ENCODE data around the gene LYPD6B. TPM values are rescaled to one million over a fixed set of nuclear protein-coding genes. Genes with fewer than 3 reads are reported as not detected.

The LYPD6B gene
- total RNA-seq, 1 experiment from 2014 or later, result 2.0 TPM

DNA sequence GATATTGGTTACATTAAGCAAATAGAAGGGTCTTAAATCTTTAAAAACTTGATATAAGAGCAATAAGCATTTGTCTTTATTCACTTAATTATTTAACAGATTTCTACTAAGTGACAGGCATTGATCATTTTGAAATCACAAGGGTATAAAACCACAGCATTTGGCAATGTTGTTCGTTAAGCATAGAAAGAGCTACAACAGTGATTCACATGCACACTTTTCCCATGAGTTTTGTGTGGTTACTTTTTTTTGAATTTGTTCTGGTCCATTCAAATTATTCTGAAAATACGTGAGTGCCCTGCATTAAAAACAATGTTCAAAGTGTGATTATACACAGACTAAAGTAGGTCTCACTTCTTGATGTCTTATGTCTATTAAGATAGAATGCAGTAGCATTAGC is 52.2 kb downstream of the LYPD6B start:
- Mint-ChIP-seq H3K9me3 (no peaks in the 10 kb centered on the region), H3K4me3 (no peak overlapping the region), H3K4me1 (peaks cover 0 to 2% of the 10 kb centered on the region in 2 experiments; a peak in 1 of 4 replicates), H3K27ac (no peak overlapping the region), H3K36me3 (ENCODE audit: insufficient read depth in 1 of 3, low read depth in 3 of 3) (no peaks in the 10 kb centered on the region; a peak in 1 of 7 replicates), H3K27me3 (ENCODE audit: low read depth) (peaks cover 5% of the 10 kb centered on the region)
- no CpG with 5 or more reads among the region's 2 CpGs for WGBS (ENCODE audit: extremely low coverage, insufficient read length, low lambda C conversion rate)
- H4K8ac ChIP-seq (replicated peaks; ENCODE audit: insufficient read length, low read depth, low read length), result no peak overlapping the region
- H3K4me1 ChIP-seq (ENCODE audit: insufficient read depth, low read length), result no peaks in the 10 kb centered on the region
- no peak overlapping the region for H3K9ac ChIP-seq (ENCODE audit: extremely low read depth, insufficient read length, low read length)
- no peak overlapping the region for H4K91ac ChIP-seq (ENCODE audit: insufficient read length, low read depth, low read length)
- H4K20me1 ChIP-seq (ENCODE audit: control insufficient read depth, insufficient read depth, insufficient read length), result no peaks in the 10 kb centered on the region
- H3K9me3 ChIP-seq (ENCODE audit: control insufficient read depth, low read depth, low read length), result no peaks in the 10 kb centered on the region
- DNase-seq, result no peak
- H2AK5ac ChIP-seq (ENCODE audit: insufficient read length, low read length), result no peak overlapping the region
- no peak overlapping the region for H3K23ac ChIP-seq (ENCODE audit: insufficient read length, low read depth, low read length)
- no peak overlapping the region for H2AFZ ChIP-seq (ENCODE audit: low read length)
- no peak overlapping the region for H3K27ac ChIP-seq (ENCODE audit: insufficient read length, low read depth, low read length)
- H3K27me3 ChIP-seq (ENCODE audit: insufficient read depth, low read length), result no peaks in the 10 kb centered on the region
- no peak overlapping the region for H3T11ph ChIP-seq (ENCODE audit: low read length)
- H3K79me1 ChIP-seq (ENCODE audit: insufficient read depth, low read depth, low read length, poor library complexity, severe bottlenecking), result no peaks in the 10 kb centered on the region
- H4K5ac ChIP-seq (ENCODE audit: insufficient read length, low read depth, low read length), result no peak overlapping the region
- no peaks in the 10 kb centered on the region for H3K79me2 ChIP-seq (ENCODE audit: insufficient read depth, low read length)
- H2BK5ac ChIP-seq (ENCODE audit: insufficient read length, low read length), result no peak overlapping the region
- no peak overlapping the region for H3K4me2 ChIP-seq (ENCODE audit: insufficient read depth, insufficient read length, low read length)
- no peak overlapping the region for H3K18ac ChIP-seq (ENCODE audit: insufficient read length, low read depth, low read length)
- TF ChIP-seq, protein P1, sequence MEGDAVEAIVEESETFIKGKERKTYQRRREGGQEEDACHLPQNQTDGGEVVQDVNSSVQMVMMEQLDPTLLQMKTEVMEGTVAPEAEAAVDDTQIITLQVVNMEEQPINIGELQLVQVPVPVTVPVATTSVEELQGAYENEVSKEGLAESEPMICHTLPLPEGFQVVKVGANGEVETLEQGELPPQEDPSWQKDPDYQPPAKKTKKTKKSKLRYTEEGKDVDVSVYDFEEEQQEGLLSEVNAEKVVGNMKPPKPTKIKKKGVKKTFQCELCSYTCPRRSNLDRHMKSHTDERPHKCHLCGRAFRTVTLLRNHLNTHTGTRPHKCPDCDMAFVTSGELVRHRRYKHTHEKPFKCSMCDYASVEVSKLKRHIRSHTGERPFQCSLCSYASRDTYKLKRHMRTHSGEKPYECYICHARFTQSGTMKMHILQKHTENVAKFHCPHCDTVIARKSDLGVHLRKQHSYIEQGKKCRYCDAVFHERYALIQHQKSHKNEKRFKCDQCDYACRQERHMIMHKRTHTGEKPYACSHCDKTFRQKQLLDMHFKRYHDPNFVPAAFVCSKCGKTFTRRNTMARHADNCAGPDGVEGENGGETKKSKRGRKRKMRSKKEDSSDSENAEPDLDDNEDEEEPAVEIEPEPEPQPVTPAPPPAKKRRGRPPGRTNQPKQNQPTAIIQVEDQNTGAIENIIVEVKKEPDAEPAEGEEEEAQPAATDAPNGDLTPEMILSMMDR (conservative IDR thresholded peaks at IDR 0.05), result no peak
- H3K23me2 ChIP-seq (ENCODE audit: insufficient read length, low read depth, low read length, poor library complexity, severe bottlenecking), result no peaks in the 10 kb centered on the region
- H2BK20ac ChIP-seq (ENCODE audit: low read depth, low read length, poor library complexity, severe bottlenecking), result no peak overlapping the region
- H2BK12ac ChIP-seq (ENCODE audit: insufficient read length, low read depth, low read length), result no peak overlapping the region
- no peak overlapping the region for H3K56ac ChIP-seq (ENCODE audit: insufficient read length, low read depth, low read length)
- no peak overlapping the region for H2BK15ac ChIP-seq (ENCODE audit: low read depth, low read length)
- no peak overlapping the region for H2BK120ac ChIP-seq (ENCODE audit: low read depth, low read length, poor library complexity, severe bottlenecking)
- no peak overlapping the region for H3K14ac ChIP-seq (ENCODE audit: insufficient read depth, low read length)
- no peak overlapping the region for H3K4ac ChIP-seq (ENCODE audit: low read depth, low read length)

Measured in H9 (cell line).